Mammary epithelial cell (primary cell): ENCODE results near the gene ZC3H7A.

Experiments used
- EZH2 ChIP-seq: IDR thresholded peaks from 2 replicates; pipeline ENCODE4 v1.6.1; 2012; ENCODE audit warnings: low read length, inconsistent platforms, borderline replicate concordance
- TF ChIP-seq, protein P1 (sequence below), 2 donors: IDR thresholded peaks in 1 of 2; conservative IDR thresholded peaks in 1 of 2; 2 replicates each; pipeline ENCODE4 v1.5.1; 2011 to 2012; ENCODE audit warnings: inconsistent platforms in 2 of 2, low read length in 2 of 2, mild to moderate bottlenecking in 2 of 2, control low read depth in 1 of 2, low read depth in 1 of 2; ENCODE audit not compliant: insufficient read depth in 1 of 2; ENCODE audit errors: extremely low read depth in 1 of 2

GRCh38 chr16:11795887-11796226, 1.2 kb downstream of the ZC3H7A start:
- TF ChIP-seq, protein P1, sequence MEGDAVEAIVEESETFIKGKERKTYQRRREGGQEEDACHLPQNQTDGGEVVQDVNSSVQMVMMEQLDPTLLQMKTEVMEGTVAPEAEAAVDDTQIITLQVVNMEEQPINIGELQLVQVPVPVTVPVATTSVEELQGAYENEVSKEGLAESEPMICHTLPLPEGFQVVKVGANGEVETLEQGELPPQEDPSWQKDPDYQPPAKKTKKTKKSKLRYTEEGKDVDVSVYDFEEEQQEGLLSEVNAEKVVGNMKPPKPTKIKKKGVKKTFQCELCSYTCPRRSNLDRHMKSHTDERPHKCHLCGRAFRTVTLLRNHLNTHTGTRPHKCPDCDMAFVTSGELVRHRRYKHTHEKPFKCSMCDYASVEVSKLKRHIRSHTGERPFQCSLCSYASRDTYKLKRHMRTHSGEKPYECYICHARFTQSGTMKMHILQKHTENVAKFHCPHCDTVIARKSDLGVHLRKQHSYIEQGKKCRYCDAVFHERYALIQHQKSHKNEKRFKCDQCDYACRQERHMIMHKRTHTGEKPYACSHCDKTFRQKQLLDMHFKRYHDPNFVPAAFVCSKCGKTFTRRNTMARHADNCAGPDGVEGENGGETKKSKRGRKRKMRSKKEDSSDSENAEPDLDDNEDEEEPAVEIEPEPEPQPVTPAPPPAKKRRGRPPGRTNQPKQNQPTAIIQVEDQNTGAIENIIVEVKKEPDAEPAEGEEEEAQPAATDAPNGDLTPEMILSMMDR (conservative IDR thresholded peaks at IDR 0.05 in 1 of 2, IDR thresholded peaks at IDR 0.05 in 1 of 2; ENCODE audit: extremely low read depth in 1 of 2, insufficient read depth in 1 of 2, low read depth in 1 of 2, low read length in 2 of 2) = no peak
- no peak for TF ChIP-seq EZH2
